Myocyte (in vitro differentiated cells): ENCODE measurements around the gene TWIST2. TPM values are rescaled to one million over a fixed set of nuclear protein-coding genes. Genes with fewer than 3 reads are reported as not detected.

Experiments used
- DNase-seq: peaks from one replicate; pipeline ENCODE4 v3.0.0-alpha.2; 2012; ENCODE audit warnings: low read depth
- total RNA-seq: library from RNA; depleted of rRNA; stranded (reverse); fragments of >200 nt; gene quantifications from 2 replicates; pipeline ENCODE4 v1.2.3, GENCODE V29; 2014

Gene TWIST2
- total RNA-seq, 1 donor from 2014 or later: 5.0 TPM

GRCh38 chr2:238916176-238916874 is 68.4 kb downstream of the TWIST2 start:
- no peak for DNase-seq

DNA sequence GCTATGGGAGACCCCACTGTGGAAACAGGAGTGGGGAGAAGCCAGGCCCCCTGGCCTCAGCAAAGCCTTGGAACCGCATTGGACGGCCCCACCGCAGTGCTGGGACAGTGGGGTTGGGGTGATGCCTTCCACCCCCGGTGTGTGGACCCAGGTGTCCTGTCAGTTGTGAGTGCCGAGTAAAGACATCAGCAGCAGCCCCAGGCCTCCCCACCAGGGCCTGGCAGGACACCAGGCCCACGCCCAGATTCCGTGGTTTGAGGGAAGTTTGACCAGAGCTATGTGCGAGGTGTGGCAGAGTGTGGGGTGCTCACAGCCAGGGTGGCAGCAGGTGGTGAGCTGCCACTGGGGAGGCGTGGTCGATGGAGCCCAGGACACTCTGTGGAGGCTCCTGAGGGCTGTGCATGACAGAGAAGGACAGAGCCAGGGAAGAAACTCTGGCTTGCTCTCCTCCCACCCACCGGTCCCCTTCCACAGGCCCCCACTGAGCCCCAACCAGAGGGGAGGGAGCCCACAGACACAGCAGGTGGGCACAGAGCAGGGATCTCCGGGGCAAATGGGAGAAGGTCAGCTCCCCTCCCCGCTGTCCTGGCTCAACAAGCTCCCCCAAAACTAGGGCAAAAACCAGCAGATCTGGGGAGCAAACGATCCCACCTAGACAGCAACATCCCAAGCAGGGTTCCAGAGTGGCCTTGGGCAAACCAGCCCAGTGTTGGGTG is 69.1 kb downstream of the TWIST2 start:
- peak; percentile 96 for DNase-seq

- DNase-seq: no peak
These were observed 71.4 kb downstream of the TWIST2 start for GRCh38 chr2:238919307-238919706.

GRCh38 chr2:238920053-238920452 is 72.2 kb downstream of the TWIST2 start:
- DNase-seq: peak; percentile 52

GRCh38 chr2:238920601-238921001 is 72.7 kb downstream of the TWIST2 start:
- no peak for DNase-seq

DNA sequence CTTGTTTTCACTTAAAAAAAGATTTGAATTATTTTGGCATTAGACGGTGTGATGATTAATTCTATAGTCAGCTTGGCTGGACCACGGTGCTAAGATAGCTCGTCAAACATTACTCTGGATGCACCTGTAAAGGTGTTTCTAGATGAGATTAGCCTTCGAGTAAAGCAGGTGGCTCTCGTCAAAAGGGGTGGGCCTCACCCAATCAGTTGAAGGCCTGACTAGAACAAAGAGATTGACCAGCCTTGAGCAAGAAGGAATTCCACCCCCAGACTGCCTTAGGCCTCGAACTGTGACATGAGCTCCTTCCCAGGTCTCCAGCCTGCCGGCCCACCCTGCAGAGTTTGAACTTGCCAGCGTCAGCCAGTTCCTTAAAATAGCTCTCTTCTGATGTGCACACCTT is 73.4 kb downstream of the TWIST2 start:
- no peak for DNase-seq

DNA sequence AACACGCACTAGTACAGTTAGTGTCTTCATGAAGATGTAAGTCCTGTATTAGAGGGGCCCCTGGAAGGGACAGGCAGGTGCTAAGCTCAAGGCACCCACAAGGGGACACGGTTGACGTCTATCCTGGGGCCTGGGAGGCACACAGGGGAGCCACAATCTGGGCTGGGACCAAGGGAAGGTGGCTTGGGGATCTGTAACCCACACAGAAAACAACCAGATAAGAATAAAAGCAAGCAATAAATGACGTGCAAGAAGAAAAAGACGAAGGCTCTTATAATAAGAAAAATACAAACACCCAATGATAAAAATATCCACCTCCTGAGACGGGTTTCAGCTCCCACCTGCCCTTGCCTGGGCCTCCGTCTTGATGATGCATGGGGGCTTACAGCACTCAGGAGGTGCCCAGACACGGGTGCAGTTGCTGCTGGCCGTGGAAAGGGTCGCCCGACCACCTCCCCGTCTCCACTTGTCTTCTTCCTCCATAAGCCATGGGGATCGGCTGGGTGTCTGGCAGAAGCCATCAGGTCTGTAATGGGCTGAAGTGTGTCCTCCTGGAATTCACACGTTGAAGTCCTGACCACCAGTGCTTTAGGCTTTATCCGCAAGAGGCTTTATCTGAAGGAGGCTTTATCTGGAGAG is 73.9 kb downstream of the TWIST2 start:
- no peak for DNase-seq

GRCh38 chr2:238922435-238922834 is 74.5 kb downstream of the TWIST2 start:
- no peak for DNase-seq

- DNase-seq: no peak
These were observed 76.1 kb downstream of the TWIST2 start for GRCh38 chr2:238924032-238924431.

GRCh38 chr2:238924796-238925195 is 76.9 kb downstream of the TWIST2 start:
- no peak for DNase-seq

GRCh38 chr2:238925281-238925680 is 77.4 kb downstream of the TWIST2 start:
- no peak for DNase-seq

DNA sequence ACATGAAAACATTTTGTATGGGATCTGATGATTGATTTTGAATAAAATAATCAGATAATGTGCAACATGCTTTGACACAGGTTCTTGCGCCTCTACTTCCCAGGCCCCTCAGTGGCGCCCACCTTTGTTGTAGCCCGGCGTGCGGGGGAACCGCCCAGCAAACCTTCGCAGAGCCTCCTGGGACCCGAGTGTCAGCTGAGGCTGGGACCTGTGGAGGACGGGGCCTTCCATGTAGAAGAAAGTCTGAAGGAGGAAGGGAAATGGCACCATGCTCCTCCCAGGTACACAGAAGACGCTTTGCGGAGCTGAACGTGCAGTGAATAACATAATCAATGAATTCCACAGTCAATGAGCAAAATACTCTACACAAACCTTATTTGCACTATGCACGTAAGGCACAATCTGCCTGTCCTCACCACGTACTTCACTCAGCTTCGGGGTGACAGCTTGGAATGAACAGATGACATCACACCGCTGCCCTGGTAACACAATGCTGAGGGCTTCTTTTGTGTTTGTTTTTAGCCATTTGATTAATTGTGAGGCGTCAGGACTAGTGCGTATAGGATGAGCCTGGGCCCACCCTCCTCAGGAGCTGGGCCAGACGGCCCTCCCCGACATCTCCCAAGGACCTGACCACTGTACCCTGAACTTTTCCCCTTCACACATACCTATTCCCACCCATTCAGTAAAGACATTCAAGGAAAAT is 78.1 kb downstream of the TWIST2 start:
- no peak for DNase-seq

DNA sequence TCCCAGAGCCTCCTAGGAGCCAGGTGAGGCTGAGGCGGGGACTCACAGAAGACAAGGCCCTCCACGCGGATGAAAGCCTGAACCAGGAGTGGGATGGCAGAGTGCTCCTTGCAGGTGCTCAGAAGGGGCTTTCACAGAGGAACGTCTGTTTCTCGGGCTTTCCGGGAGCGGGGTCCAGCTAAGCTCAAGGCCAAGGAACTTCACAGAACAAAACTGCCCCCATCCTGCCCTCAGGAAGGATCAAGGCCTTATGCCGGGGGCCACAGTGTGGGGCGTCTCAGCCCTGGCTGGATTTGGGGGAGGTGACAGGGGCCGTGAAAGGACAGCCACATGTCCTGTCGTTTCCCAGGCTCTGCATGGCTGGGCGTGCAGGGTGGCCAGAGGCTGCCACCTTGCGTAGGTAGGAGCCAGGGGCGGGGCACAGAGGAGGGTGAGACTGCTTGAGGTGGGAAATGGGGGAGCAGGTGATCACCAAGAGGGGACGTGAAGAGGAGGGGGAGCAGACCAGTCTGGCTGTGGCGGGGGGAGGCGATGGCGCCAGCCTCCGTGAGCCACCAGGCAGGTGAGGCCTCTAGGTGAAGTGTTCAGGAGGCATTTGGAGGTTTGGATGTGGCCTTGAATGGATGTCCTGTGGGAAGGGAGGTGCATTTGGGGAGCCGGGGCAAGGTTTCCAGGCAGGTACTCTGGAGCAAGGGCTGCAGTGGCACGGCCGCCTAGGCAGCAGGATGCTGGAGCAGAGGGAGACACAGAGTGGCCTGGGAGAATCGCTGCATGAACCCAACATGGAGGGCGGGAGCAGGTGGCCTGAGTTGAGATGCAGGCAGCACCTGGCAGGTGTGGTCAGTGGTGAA is 79.1 kb downstream of the TWIST2 start:
- no peak for DNase-seq

DNA sequence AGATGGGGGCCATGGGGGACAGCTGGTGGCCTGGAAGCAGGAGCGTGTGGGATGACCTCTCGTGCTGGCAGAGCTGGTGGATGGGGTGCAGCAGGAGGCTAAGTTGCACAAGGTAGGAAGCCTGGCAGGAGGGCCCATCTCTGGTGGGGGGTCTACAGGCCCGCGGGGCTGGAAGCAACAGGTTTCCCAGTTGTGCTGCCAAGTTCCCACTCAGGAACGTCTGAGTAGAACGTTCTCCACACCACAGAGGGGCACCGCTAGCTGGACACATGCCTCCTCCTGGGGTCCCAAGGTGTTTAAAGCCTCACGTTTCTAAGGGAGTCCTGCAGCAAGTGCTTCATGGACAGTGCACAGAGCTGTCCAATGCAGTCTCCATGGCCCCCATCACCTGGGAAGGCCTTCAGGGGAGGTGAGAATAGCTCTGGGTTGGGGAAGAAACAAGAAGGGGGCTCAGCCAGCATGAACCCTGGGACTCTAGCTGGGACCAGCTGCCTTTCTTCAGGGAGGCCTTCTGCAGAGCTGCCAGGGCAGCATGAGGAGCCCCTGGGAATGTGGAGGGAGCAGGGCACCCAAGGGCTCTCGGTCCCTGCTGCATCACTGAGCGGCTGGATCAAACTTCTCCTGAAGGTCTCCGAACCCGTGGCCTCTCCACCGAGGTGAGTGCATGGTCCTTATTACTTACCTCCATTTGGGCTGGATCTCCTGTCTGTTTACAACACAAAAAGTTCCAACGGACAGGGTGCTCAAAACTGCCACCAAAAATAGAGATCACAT is 80.0 kb downstream of the TWIST2 start:
- DNase-seq: no peak

- DNase-seq: no peak
These were observed 80.8 kb downstream of the TWIST2 start for GRCh38 chr2:238928520-238929241.

DNA sequence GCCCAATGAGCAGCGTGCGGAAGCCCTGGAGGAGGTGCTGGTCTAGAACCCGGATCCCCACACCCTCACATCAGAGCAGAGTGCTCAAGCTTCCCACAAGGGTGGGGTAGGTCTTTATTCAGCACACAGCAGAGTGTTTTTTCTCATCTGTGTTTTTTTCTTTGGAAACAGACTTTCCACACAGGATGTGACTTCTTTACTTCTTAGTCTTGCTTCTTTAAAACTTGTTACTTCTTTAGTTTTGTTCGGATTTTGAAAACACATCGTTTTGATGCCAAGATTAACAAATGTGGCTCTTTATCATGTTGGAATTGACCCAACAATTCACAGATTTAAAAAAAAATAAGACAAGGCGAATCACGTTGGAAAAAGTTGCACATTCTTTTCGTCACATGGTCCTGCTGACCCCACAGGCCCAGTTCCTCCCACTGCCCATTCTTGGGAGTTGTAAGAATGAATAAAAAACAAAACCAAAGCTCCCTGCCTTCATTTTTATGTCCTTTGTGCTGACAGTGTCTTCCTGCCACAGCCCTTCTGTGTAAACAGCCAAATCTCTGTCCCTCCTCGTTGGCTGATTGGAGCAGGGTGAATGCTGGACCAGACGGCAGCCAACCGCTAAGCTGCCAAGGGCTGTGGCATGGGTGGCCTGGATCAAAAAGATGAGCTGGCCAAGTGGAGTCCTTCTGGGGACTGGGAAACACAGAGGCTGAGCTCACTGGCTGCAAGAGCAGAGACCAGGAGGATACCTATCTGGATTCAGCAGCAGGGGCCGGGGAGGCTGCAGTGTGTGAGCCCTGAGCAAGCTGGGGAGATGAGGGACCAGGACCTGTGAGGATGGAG is 81.6 kb downstream of the TWIST2 start:
- peak; percentile 19 for DNase-seq

GRCh38 chr2:238930216-238930615 is 82.3 kb downstream of the TWIST2 start:
- no peak for DNase-seq
